Testis (tissue), 3 donors: Measurements from ENCODE around the gene ADAM12. TPM values are rescaled to one million over a fixed set of nuclear protein-coding genes. Genes with fewer than 3 reads are reported as not detected.

Source experiments
- DNase-seq: peaks from one replicate; pipeline ENCODE4 v3.0.0-alpha.2; 2019
- H3K27ac ChIP-seq, 2 donors: fragments of 200-600 bp; sonication (generic); one replicate each; pipeline ENCODE4 v1.5.1; 2019
- H3K27me3 ChIP-seq: fragments of 200-600 bp; sonication (generic); one replicate; pipeline ENCODE4 v1.5.1; 2019
- H3K36me3 ChIP-seq: fragments of 200-600 bp; sonication (generic); one replicate; pipeline ENCODE4 v1.5.1; 2017; ENCODE audit warnings: low read depth; ENCODE audit errors: missing control alignments
- H3K4me1 ChIP-seq: fragments of 200-600 bp; sonication (generic); one replicate; pipeline ENCODE4 v1.5.1; 2019
- H3K4me3 ChIP-seq, 2 donors: fragments of 200-600 bp; sonication (generic); one replicate each; pipeline ENCODE4 v1.5.1; 2017 to 2019
- H3K9me3 ChIP-seq: fragments of 200-600 bp; sonication (generic); one replicate; pipeline ENCODE4 v1.5.1; 2017
- CTCF ChIP-seq, 3 experiments: fragments of 450-650 bp in 2 of 3; fragments of 200-600 bp in 1 of 3; sonication (generic) in 1 of 3; IDR thresholded peaks; one replicate each; pipeline ENCODE4 v1.5.1; 2016 to 2019; ENCODE audit warnings: antibody characterized with exemption in 3 of 3, mild to moderate bottlenecking in 2 of 3, moderate library complexity in 1 of 3
- POLR2A ChIP-seq: fragments of 450-650 bp; IDR thresholded peaks from one replicate; pipeline ENCODE4 v1.6.1; 2017; ENCODE audit warnings: antibody characterized with exemption, mild to moderate bottlenecking, moderate library complexity
- WGBS, 2 donors: methylation state at CpG; one replicate each; pipeline ENCODE4 v1.1.5; 2018; 5-methylcytosine and 5-hydroxymethylcytosine counted together
- intact Hi-C: fragments of 100-400 bp; cut with DNase I; formaldehyde crosslinking; loops from one replicate; pipeline ENCODE4 v1.15.1; 2023; ENCODE audit warnings: low total_unique reads
- polyA plus RNA-seq: library from polyadenylated mRNA; stranded (reverse); fragments of 350-450 nt; fragmentation: Illumina TruSeq; extraction: RNeasy Lipid Tissue Mini Kit (QIAGEN cat#74804); gene quantifications from one replicate; pipeline ENCODE4 v1.2.3, GENCODE V29; 2014; ENCODE audit warnings: low read depth, low replicate concordance; ENCODE audit not compliant: insufficient read depth
- total RNA-seq, 2 donors: library from RNA; depleted of rRNA; stranded (reverse); fragments of >200 nt; gene quantifications; one replicate each; pipeline ENCODE4 v1.2.3, GENCODE V29; 2016

Gene ADAM12
- total and polyA plus RNA-seq, 3 donors from 2014 or later = 2.8 to 9.2 (median 6.1) TPM

GRCh38 chr10:126021833-126022500 is 366.3 kb downstream of the ADAM12 start:
- no peak overlapping the region for H3K27ac ChIP-seq
- intact Hi-C loops = no loop called here
- no peaks in the 10 kb centered on the region for H3K4me1 ChIP-seq
- no peak overlapping the region for H3K4me3 ChIP-seq
- no peak for DNase-seq
- no peaks in the 10 kb centered on the region for H3K9me3 ChIP-seq
- 89 to 92% methylated on average over 5 of the region's 5 CpGs for WGBS, 2 donors
- no peaks in the 10 kb centered on the region for H3K36me3 ChIP-seq
- H3K27me3 ChIP-seq = no peaks in the 10 kb centered on the region
- no peak for TF ChIP-seq POLR2A
- no peak for TF ChIP-seq CTCF (IDR thresholded peaks at IDR 0.05)

- no peak for TF ChIP-seq CTCF (IDR thresholded peaks at IDR 0.05)
- no peak for TF ChIP-seq POLR2A
- H3K36me3 ChIP-seq = no peaks in the 10 kb centered on the region
- no peaks in the 10 kb centered on the region for H3K9me3 ChIP-seq
- H3K27ac ChIP-seq = no peak overlapping the region
- no peaks in the 10 kb centered on the region for H3K27me3 ChIP-seq
- H3K4me1 ChIP-seq = no peaks in the 10 kb centered on the region
- intact Hi-C loops = no loop called here
- 48 to 50% methylated on average over 2 of the region's 2 CpGs for WGBS, 2 donors
- H3K4me3 ChIP-seq = no peak overlapping the region
- DNase-seq = no peak
Observed at GRCh38 chr10:126017961-126018560, 370.2 kb downstream of the ADAM12 start.

- Histone ChIP-seq H3K36me3 (no peaks in the 10 kb centered on the region), H3K4me1 (no peaks in the 10 kb centered on the region), H3K9me3 (no peaks in the 10 kb centered on the region), H3K4me3 (no peak overlapping the region), H3K27ac (no peak overlapping the region), H3K27me3 (no peaks in the 10 kb centered on the region)
- intact Hi-C loops = no loop called here
- TF ChIP-seq POLR2A (no peak), CTCF (IDR thresholded peaks at IDR 0.05) (no peak)
- DNase-seq = no peak
- 94 to 98% methylated on average over 3 of the region's 3 CpGs for WGBS, 2 donors
Observed at GRCh38 chr10:126016882-126017281, 371.4 kb downstream of the ADAM12 start.

- H3K9me3 ChIP-seq = no peaks in the 10 kb centered on the region
- H3K27me3 ChIP-seq = no peaks in the 10 kb centered on the region
- no peak for TF ChIP-seq POLR2A
- no peak for TF ChIP-seq CTCF (IDR thresholded peaks at IDR 0.05)
- no peaks in the 10 kb centered on the region for H3K4me1 ChIP-seq
- intact Hi-C loops = no loop called here
- WGBS, 2 donors = 95 to 97% methylated on average over 4 of the region's 4 CpGs
- H3K4me3 ChIP-seq = no peak overlapping the region
- no peak for DNase-seq
- no peaks in the 10 kb centered on the region for H3K36me3 ChIP-seq
- H3K27ac ChIP-seq = no peak overlapping the region
Observed at GRCh38 chr10:126016156-126016805, 372.0 kb downstream of the ADAM12 start.
